ENCODE data around the gene ST8SIA1.

The ST8SIA1 gene

DNA sequence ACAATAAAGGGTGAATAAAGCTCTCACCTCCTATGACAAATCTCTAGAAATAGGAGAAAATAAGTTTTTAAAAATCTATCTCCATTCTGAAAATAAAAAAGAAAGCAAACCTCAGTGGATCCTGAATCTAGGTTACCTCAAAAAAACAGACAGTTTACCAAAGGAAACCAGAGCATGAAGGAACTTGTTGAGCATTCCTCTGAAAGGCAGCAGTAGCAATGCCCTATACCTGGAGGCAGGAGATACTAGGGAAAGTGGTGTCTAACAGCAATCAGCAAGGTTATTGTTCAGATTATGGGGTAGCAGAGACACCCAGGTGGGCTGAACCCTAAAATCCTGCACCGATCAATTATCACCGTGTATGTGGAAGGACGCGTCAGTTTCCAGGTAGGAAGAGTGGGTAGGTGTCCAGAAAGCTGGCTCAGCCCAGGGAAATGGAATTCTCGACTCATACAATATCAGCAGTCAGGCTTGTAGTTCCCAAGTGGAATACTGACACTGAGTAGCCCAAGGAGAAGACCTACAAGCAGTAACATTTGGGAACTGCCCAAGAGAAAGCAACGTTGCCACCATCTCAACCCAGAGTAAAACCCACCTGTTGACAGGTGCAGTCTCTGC is 128.3 kb downstream of the ST8SIA1 start:
- Histone ChIP-seq H3K9me3 (ENCODE audit: control insufficient read depth, insufficient read depth, low read depth, low read length) (no peaks in the 10 kb centered on the region), H3K4me1 (ENCODE audit: control insufficient read depth, insufficient read depth, low read length) (no peaks in the 10 kb centered on the region), H3K27ac (ENCODE audit: extremely low read depth, low read depth, low read length) (no peak overlapping the region), H3K36me3 (ENCODE audit: control insufficient read depth in 2 of 2, insufficient read depth in 1 of 2, low read length in 2 of 2) (no peaks in the 10 kb centered on the region), H3K4me3 (ENCODE audit: low read depth, low read length) (no peak overlapping the region)
- ChIA-PET POLR2A (interaction anchor here (0.5 kb wide), 1 partner anchor 24 kb away, joined by 3 read pairs; no protein-coding TSS in a partner anchor), CTCF (no interaction called here)
- TF ChIP-seq ZNF202 (tag by site-specific recombination; IDR thresholded peaks at IDR 0.05; ENCODE audit: borderline replicate concordance) (no peak), ZNF585B (tag by site-specific recombination; IDR thresholded peaks at IDR 0.05) (no peak), ZNF37A (tag by site-specific recombination; IDR thresholded peaks at IDR 0.05) (no peak), ZNF677 (tag by site-specific recombination; IDR thresholded peaks at IDR 0.05) (no peak), ZNF707 (tag by site-specific recombination; IDR thresholded peaks at IDR 0.05) (no peak), ZNF623 (tag by site-specific recombination; IDR thresholded peaks at IDR 0.05) (no peak), ZNF426 (tag by site-specific recombination; IDR thresholded peaks at IDR 0.05) (no peak), ZNF521 (tag by site-specific recombination; IDR thresholded peaks at IDR 0.05) (no peak), GLI4 (tag by site-specific recombination; IDR thresholded peaks at IDR 0.05) (no peak), ZNF423 (tag by site-specific recombination; IDR thresholded peaks at IDR 0.05) (no peak)
- TF ChIP-seq, protein P1, sequence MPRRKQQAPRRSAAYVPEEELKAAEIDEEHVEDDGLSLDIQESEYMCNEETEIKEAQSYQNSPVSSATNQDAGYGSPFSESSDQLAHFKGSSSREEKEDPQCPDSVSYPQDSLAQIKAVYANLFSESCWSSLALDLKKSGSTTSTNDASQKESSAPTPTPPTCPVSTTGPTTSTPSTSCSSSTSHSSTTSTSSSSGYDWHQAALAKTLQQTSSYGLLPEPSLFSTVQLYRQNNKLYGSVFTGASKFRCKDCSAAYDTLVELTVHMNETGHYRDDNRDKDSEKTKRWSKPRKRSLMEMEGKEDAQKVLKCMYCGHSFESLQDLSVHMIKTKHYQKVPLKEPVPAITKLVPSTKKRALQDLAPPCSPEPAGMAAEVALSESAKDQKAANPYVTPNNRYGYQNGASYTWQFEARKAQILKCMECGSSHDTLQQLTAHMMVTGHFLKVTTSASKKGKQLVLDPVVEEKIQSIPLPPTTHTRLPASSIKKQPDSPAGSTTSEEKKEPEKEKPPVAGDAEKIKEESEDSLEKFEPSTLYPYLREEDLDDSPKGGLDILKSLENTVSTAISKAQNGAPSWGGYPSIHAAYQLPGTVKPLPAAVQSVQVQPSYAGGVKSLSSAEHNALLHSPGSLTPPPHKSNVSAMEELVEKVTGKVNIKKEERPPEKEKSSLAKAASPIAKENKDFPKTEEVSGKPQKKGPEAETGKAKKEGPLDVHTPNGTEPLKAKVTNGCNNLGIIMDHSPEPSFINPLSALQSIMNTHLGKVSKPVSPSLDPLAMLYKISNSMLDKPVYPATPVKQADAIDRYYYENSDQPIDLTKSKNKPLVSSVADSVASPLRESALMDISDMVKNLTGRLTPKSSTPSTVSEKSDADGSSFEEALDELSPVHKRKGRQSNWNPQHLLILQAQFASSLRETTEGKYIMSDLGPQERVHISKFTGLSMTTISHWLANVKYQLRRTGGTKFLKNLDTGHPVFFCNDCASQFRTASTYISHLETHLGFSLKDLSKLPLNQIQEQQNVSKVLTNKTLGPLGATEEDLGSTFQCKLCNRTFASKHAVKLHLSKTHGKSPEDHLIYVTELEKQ (tag by site-specific recombination; IDR thresholded peaks at IDR 0.05; ENCODE audit: borderline replicate concordance): no peak
- TF ChIP-seq, protein P2, sequence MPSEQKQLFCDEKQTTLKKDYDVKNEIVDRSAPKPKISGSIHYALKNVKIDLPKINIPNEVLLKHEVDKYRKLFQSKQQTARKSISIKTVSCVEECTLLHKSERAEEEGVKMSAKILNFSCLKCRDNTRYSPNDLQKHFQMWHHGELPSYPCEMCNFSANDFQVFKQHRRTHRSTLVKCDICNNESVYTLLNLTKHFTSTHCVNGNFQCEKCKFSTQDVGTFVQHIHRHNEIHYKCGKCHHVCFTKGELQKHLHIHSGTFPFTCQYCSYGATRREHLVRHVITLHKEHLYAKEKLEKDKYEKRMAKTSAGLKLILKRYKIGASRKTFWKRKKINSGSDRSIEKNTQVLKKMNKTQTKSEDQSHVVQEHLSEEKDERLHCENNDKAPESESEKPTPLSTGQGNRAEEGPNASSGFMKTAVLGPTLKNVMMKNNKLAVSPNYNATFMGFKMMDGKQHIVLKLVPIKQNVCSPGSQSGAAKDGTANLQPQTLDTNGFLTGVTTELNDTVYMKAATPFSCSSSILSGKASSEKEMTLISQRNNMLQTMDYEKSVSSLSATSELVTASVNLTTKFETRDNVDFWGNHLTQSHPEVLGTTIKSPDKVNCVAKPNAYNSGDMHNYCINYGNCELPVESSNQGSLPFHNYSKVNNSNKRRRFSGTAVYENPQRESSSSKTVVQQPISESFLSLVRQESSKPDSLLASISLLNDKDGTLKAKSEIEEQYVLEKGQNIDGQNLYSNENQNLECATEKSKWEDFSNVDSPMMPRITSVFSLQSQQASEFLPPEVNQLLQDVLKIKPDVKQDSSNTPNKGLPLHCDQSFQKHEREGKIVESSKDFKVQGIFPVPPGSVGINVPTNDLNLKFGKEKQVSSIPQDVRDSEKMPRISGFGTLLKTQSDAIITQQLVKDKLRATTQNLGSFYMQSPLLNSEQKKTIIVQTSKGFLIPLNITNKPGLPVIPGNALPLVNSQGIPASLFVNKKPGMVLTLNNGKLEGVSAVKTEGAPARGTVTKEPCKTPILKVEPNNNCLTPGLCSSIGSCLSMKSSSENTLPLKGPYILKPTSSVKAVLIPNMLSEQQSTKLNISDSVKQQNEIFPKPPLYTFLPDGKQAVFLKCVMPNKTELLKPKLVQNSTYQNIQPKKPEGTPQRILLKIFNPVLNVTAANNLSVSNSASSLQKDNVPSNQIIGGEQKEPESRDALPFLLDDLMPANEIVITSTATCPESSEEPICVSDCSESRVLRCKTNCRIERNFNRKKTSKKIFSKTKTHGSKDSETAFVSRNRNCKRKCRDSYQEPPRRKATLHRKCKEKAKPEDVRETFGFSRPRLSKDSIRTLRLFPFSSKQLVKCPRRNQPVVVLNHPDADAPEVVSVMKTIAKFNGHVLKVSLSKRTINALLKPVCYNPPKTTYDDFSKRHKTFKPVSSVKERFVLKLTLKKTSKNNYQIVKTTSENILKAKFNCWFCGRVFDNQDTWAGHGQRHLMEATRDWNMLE (tag by site-specific recombination; conservative IDR thresholded peaks at IDR 0.05; ENCODE audit: low read depth): no peak

DNA sequence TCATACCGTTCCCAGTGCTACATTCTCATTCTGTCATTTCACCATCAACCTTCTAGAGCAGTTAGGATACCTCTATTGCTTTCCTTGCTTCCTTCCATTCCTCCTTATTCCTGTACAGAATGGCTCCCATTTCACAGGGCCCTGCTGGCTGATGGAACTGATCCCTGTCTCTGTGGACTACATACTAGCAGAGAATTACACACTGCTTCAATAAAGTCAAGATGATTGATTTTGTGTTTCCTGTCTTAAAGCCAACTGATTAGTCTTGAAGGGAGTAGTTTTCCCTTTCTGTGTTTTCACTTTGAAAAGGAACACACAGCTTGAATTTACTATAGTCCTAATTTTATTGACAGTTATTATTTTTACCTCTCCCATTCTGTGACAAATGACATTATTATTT is 130.1 kb downstream of the ST8SIA1 start:
- H3K27ac ChIP-seq (ENCODE audit: extremely low read depth, low read depth, low read length): no peak overlapping the region
- H3K9me3 ChIP-seq (ENCODE audit: control insufficient read depth, insufficient read depth, low read depth, low read length): no peaks in the 10 kb centered on the region
- POLR2A ChIA-PET: no interaction called here
- no peaks in the 10 kb centered on the region for H3K36me3 ChIP-seq (ENCODE audit: control insufficient read depth in 2 of 2, insufficient read depth in 1 of 2, low read length in 2 of 2)
- no peak overlapping the region for H3K4me3 ChIP-seq (ENCODE audit: low read depth, low read length)
- H3K4me1 ChIP-seq (ENCODE audit: control insufficient read depth, insufficient read depth, low read length): no peaks in the 10 kb centered on the region
- CTCF ChIA-PET: interaction anchor here (0.6 kb wide), 1 partner anchor 100 kb away, joined by 4 read pairs; no protein-coding TSS in a partner anchor
- TF ChIP-seq ZNF292 (tag by site-specific recombination; IDR thresholded peaks at IDR 0.05; ENCODE audit: borderline replicate concordance, low read depth): no peak
- TF ChIP-seq, protein P3, sequence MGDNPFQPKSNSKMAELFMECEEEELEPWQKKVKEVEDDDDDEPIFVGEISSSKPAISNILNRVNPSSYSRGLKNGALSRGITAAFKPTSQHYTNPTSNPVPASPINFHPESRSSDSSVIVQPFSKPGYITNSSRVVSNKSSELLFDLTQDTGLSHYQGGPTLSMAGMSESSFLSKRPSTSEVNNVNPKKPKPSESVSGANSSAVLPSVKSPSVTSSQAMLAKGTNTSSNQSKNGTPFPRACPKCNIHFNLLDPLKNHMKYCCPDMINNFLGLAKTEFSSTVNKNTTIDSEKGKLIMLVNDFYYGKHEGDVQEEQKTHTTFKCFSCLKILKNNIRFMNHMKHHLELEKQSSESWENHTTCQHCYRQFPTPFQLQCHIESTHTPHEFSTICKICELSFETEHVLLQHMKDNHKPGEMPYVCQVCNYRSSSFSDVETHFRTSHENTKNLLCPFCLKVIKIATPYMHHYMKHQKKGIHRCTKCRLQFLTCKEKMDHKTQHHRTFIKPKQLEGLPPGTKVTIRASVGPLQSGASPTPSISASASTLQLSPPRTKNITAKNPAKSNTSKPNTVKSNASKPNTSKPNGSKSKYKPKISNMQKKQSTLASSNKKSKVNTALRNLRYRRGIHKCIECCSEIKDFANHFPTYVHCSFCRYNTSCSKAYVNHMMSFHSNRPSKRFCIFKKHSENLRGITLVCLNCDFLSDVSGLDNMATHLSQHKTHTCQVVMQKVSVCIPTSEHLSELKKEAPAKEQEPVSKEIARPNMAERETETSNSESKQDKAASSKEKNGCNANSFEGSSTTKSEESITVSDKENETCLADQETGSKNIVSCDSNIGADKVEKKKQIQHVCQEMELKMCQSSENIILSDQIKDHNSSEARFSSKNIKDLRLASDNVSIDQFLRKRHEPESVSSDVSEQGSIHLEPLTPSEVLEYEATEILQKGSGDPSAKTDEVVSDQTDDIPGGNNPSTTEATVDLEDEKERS (tag by site-specific recombination; IDR thresholded peaks at IDR 0.05): no peak
- TF ChIP-seq ZBTB8A (tag by site-specific recombination; IDR thresholded peaks at IDR 0.05): no peak
- TF ChIP-seq RBAK (tag by site-specific recombination; IDR thresholded peaks at IDR 0.05): no peak
- no peak for TF ChIP-seq REPIN1 (tag by site-specific recombination; IDR thresholded peaks at IDR 0.05; ENCODE audit: low read depth)
- no peak for TF ChIP-seq ZNF341 (tag by site-specific recombination; IDR thresholded peaks at IDR 0.05; ENCODE audit: low read depth)
- TF ChIP-seq ZNF391 (tag by site-specific recombination; IDR thresholded peaks at IDR 0.05; ENCODE audit: borderline replicate concordance, low read depth): no peak
- TF ChIP-seq ZNF660 (tag by site-specific recombination; IDR thresholded peaks at IDR 0.05): no peak
- TF ChIP-seq, protein P4, sequence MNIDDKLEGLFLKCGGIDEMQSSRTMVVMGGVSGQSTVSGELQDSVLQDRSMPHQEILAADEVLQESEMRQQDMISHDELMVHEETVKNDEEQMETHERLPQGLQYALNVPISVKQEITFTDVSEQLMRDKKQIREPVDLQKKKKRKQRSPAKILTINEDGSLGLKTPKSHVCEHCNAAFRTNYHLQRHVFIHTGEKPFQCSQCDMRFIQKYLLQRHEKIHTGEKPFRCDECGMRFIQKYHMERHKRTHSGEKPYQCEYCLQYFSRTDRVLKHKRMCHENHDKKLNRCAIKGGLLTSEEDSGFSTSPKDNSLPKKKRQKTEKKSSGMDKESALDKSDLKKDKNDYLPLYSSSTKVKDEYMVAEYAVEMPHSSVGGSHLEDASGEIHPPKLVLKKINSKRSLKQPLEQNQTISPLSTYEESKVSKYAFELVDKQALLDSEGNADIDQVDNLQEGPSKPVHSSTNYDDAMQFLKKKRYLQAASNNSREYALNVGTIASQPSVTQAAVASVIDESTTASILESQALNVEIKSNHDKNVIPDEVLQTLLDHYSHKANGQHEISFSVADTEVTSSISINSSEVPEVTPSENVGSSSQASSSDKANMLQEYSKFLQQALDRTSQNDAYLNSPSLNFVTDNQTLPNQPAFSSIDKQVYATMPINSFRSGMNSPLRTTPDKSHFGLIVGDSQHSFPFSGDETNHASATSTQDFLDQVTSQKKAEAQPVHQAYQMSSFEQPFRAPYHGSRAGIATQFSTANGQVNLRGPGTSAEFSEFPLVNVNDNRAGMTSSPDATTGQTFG (tag by site-specific recombination; IDR thresholded peaks at IDR 0.05; ENCODE audit: borderline replicate concordance): no peak
